Stimulated activated CD4-positive, alpha-beta T cell treated with anti-CD3 and anti-CD28 coated beads, Interleukin-1b, Interleukin-23, amount 100 ng/mL, for 4 hours (primary cell): ENCODE data around the gene IDI2.
A peak's percentile ranks its signal among the peaks of the same experiment; 100 is the strongest.
"Not testable (repeated sequence)": the region's sequence is repeated elsewhere in the genome, so short reads cannot be mapped to it uniquely, and the experiment has no call there.

Experiments used
- DNase-seq, 2 donors: peaks; one replicate each; pipeline ENCODE4 v3.0.0-alpha.2; 2020; ENCODE audit warnings: low read depth in 2 of 2

The IDI2 gene

GRCh38 chr10:1047937-1048336, 22.3 kb upstream of the IDI2 start:
- no peak for DNase-seq

GRCh38 chr10:1045415-1045814, 19.8 kb upstream of the IDI2 start:
- DNase-seq, result no peak

DNA sequence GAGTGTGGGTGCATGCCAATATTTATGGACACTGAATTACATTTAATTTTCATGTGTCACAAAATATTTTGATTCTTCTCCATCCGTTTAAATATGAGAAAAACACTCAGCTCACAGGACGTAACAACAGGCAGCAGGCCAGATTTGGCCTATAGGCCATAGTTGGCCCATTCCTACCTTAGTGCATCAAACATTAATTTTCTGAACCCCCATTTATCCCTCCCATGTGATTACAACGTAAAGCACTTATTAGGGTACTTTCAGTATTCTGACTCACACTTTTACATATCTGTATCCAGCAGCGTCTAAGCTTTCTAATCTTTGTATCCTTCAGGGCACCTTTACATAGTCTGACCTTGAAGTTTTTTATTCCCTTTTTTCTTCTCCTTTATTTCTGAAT, 19.3 kb upstream of the IDI2 start:
- DNase-seq, result no peak

GRCh38 chr10:1044146-1044545, 18.5 kb upstream of the IDI2 start:
- DNase-seq, result no peak

DNA sequence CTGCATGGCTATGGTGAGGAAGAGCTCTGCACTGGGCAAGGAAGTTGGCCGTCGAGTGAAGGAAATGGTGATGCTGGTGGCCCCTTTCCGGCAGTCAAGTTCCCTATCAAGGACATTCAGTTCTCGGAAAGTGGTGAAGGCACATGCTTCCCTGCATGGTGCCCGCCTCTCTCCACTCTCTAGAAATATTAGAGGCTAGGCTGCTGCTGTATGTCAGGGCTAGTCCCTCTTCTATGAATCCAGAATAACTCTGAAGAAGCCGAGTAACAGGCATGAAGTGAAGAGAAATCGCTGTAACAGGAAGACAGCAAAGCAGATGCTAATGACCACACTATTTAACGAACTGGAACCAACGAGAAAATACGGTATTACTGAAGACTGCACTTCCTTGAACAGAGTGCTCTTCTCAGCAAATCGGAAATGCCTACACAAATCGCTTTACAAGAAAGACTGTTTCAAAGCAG, 17.9 kb upstream of the IDI2 start:
- no peak for DNase-seq

DNA sequence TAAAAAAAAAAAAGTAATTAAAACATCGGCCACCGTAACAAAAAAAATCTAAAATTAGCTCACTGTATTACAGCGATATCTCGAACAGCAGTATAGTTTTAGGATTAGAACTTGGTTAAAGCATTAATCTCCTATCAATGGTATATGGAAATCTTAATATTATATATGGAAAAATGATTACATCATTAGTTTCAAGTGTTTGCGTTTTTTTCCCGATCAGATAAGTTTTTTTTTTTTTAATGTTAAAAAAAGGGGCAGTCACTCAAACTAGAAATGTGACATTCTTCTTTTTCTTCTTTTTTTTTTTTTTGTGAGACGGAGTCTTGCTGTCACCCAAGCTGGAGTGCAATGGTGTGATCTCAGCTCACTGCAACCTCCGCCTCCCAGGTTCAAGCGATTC, 15.9 kb upstream of the IDI2 start:
- DNase-seq, result no peak

- DNase-seq, result no peak
Measured at GRCh38 chr10:1040133-1040532, 14.5 kb upstream of the IDI2 start.

- not testable (repeated sequence) for DNase-seq
Measured at GRCh38 chr10:1038769-1039168, 13.1 kb upstream of the IDI2 start.

- no peak for DNase-seq
Measured at GRCh38 chr10:1037098-1037497, 11.4 kb upstream of the IDI2 start.

- peak in 1 of 2 donors; percentile 36 for DNase-seq
Measured at GRCh38 chr10:1036341-1036791, 10.7 kb upstream of the IDI2 start.

- no peak for DNase-seq
Measured at GRCh38 chr10:1035201-1035600, 9.5 kb upstream of the IDI2 start.

- no peak for DNase-seq
Measured at GRCh38 chr10:1034758-1035157, 9.1 kb upstream of the IDI2 start.

GRCh38 chr10:1033601-1034000, 7.9 kb upstream of the IDI2 start:
- DNase-seq, result no peak

- no peak for DNase-seq
Measured at GRCh38 chr10:1029838-1030237, 4.2 kb upstream of the IDI2 start.

DNA sequence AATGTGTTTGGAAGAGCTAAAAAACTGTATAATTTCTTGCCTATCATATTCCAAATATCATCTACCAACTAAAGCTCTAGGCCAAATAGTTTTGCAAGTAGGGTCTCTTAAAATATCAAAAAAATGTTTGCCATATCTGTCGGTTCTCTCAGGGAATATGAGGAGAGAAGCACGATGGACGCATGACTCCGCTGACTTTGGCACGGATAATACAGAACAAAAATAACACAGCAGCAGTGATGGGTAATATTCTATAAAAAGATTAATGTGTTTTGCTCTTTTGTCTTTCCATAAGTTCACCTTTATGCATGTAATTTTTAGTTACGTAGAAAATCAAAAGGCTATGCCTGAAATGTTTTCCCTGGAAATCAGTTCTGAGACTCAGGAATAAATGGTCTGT, 919 bp upstream of the IDI2 start:
- DNase-seq, result no peak

GRCh38 chr10:1024103-1024502, 1.6 kb downstream of the IDI2 start:
- no peak for DNase-seq

DNA sequence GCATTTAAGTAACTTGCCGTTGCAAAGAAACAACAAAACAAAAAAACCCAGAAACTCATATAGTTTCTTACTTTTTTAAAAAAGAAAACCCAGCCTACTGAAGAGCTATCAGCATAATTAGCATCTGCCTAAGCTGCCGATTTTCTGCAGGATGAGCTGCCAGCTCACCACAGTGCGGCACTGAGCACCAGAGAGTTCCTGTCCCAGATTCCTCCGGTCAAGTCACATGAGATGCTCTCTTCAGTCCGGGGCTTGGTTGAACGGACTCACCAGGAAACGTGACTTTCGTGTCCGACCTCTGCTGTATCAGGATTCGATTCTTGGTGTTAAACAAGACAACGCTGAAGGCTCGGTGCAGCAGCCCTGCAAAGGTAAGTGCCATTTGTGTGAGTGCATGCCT, 3.2 kb downstream of the IDI2 start:
- DNase-seq, result no peak

- DNase-seq, result no peak
Measured at GRCh38 chr10:1020958-1021357, 4.7 kb downstream of the IDI2 start.

GRCh38 chr10:1020460-1020859, 5.2 kb downstream of the IDI2 start:
- DNase-seq, result no peak

GRCh38 chr10:1019362-1019761, 6.3 kb downstream of the IDI2 start:
- DNase-seq, result no peak

DNA sequence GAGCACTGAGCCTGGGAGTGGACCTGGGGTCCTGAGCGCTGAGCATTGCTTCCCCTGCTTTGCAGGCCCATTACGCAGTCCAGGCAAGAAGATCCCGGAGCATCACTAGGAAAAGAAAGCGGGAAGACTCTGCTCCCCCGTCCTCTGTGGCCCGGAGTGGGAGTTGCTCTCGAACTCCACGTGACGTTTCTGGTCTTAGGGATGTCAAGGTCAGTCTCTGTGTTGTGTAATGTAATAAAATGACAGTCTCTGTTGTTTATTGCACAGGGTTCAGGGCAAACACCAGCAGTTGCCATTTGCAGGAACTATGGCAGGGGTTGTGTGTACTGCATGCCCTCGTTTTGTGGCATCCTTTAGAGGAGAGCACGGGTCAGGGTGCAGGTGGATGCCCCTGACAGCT, 10.0 kb downstream of the IDI2 start:
- DNase-seq, result no peak

DNA sequence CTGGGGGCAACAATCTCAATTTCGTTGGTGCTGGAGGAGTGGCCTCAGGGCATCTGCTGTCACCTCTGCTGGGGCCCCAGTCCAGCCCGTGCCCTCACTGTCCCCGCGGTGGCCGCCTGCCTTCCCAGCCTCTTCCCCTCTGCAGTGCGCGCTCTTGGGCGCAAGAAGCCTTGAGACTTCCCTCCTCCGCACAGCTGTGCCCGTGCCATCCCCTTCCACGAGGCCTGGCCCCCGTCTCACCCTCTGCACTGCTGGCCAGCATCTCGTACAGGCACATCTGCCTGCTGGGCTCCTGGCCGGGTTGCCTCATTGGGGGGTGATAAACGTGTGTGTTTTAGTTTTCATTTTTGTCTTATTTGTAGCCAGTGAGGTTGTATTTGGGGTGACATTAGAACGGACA, 14.0 kb downstream of the IDI2 start:
- no peak for DNase-seq

GRCh38 chr10:1010703-1011102, 15.0 kb downstream of the IDI2 start:
- DNase-seq, result no peak

GRCh38 chr10:1009947-1010346, 15.7 kb downstream of the IDI2 start:
- DNase-seq, result not testable (repeated sequence)

DNA sequence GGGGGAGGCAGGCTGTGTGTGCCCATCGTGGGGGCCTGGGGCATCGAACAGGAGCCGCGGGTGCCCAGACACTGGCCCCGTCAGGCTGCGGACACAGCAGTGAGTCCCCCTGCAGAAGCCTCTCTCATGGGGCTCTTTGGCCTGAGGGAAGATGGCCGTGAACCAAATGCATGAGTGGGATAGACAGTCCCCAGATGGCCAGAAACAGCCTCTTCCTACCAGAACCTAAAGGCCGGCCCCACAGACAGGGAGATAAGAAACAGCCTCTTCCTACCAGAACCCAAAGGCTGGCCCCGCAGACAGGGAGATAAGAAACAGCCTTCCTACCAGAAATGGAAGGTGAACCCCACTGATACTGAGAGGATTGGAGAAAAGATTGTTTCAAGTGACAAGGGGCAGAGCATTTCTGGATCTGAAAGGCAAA, 16.6 kb downstream of the IDI2 start:
- DNase-seq, result no peak
